Measurements from ENCODE around the gene MAP2K1.
"Not testable (repeated sequence)": the region's sequence is repeated elsewhere in the genome, so short reads cannot be mapped to it uniquely, and the experiment has no call there.

Gene MAP2K1

DNA sequence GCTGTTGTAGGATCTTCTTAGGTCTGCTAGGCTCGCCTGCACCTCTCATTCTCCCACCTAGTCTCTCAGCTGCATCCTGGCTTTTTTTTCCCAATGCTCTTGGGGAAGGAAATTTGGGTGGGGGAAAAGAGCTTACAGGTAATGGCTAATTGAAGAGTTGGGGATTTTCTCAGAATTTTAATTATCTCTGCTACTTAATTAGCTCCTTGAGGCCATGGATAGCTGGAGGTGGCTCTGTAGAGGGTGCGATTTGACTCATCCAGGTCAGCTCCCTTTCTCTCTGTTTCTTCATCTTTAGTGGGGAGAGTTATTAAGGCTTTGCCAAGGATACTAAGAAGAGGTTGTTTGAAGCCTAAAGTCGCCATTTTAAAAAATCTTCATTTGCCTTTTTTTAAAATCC is 88.3 kb downstream of the MAP2K1 start:
- DNase-seq (ENCODE audit: low read depth, low spot score): no peak

DNA sequence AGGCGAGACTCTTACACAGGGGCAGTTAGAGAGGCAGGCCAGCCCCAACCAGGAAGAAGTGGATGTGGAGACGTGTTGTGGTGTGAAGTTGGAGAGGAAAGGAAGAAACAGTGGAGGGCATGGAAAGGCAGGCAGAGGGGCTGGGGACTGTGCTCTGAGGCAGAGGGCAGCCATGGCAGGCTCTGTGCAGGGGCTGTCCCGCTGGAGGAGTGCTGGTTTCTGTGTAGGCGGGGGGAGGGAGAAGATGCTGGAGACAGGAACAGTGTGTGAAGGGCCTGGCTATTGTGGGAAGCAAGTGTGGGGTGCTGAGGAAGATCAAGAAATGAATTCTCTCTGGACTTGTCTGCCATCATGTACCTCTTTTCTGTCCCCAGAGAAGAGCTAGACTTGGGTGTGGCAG is 89.8 kb downstream of the MAP2K1 start:
- DNase-seq (ENCODE audit: low read depth, low spot score): no peak

GRCh38 chr15:66477011-66477410 is 90.3 kb downstream of the MAP2K1 start:
- DNase-seq (ENCODE audit: low read depth, low spot score): no peak

DNA sequence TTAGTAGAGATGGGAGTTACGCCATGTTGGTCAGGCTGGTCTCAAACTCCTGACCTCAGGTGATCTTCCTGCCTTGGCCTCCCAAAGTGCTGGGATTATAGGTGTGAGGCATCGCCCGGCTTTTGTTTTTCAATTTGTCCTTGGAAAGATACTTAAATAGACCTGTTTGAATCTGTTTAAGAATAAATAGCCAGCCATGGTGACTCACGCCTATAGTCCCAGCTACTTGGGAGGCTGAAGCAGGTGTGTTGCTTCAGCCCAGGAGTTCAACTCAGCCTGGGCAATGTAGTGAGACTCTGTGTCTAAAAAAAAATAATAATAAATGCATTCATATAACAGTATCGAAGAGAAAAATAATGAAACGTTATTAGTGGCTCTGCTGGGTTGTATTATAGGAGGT is 93.6 kb downstream of the MAP2K1 start:
- no peak for DNase-seq (ENCODE audit: low read depth, low spot score)

GRCh38 chr15:66481107-66481856 is 94.6 kb downstream of the MAP2K1 start:
- no peak for DNase-seq (ENCODE audit: low read depth, low spot score)

- no peak for DNase-seq (ENCODE audit: low read depth, low spot score)
Observed at GRCh38 chr15:66482539-66482938, 95.8 kb downstream of the MAP2K1 start.

DNA sequence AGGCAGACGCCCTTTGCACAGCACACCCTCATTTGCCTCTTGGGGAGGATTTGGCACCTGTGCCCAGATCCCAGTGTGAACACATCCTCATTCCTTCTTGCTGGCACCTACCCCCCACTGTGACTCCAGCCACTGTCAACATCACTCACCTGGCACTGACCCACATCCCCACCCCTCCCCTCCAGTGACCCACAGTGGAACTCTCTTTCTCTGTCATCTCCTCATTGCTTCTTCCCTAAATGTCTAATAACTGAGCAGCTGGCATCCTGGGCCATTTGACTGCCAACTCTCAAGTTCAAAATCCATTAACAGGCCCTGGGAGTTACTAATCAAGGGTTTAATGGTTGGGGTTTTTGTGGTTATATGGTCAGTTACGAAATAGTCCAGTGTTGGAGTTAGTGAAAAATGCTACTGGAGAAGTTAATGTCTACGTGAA is 96.4 kb downstream of the MAP2K1 start:
- no peak for DNase-seq (ENCODE audit: low read depth, low spot score)

DNA sequence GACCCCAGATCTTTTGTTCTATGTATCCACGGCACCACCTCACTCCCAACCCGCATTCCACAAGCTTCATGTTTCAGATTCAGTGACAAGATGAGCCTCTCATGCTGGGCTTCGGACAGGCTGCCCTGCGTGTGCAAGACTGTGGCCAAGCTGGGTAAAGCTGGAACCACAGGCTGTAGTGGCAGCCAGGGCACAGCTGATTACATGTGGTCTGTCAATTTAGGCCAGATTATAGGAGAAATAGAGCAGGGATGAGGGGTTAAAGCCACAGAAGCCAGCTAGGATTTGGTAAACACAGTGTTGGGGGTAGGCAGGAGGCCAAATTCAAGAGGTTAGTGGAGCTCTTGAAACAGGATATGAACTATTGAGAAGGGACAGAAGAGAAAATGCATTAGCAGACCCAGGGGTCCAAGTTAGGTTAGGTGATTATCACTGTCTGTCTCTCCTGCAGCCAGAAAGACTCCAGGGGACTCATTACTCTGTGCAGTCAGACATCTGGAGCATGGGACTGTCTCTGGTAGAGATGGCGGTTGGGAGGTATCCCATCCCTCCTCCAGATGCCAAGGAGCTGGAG is 97.9 kb downstream of the MAP2K1 start:
- no peak for DNase-seq (ENCODE audit: low read depth, low spot score)

DNA sequence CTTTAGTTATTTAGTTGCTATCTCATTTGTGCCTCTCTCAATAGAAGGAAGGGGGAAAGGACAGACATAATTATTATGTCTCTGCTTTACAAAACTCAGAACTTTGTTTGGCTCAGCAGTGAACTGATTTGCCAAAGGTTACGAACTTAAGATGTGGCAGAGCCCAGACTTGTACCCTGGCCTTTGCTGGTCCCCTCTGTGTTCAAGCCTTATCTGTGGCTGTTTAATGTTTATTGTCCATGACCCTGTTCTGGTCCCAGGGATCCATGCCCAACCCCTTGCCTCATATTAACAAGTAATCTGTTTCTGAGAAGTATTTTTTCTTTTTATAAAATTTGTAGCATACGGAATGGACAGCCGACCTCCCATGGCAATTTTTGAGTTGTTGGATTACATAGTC is 100.2 kb downstream of the MAP2K1 start:
- no peak for DNase-seq (ENCODE audit: low read depth, low spot score)

- DNase-seq (ENCODE audit: low read depth, low spot score): no peak
Observed at GRCh38 chr15:66488525-66488924, 101.8 kb downstream of the MAP2K1 start.

GRCh38 chr15:66489179-66489791 is 102.6 kb downstream of the MAP2K1 start:
- DNase-seq (ENCODE audit: low read depth, low spot score): no peak

DNA sequence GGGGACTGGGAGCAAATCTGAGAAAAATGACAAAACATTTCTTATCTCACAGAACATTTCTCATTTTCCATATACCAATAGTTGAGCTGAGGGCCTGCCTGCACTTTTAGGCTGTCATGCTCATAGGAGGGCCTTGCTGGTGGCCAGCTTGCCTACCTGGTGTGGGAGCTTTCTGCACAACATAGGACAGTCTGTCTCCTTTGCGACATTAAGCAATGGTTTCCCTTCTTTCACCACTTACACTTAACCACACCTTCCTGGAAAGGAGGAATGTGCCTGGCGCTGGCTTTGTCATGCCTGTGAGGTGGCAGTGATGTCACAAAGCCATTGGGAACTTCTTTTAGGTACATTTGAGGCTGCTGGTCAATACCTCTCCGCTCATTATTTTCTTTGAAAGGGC is 105.1 kb downstream of the MAP2K1 start:
- DNase-seq (ENCODE audit: low read depth, low spot score): no peak

DNA sequence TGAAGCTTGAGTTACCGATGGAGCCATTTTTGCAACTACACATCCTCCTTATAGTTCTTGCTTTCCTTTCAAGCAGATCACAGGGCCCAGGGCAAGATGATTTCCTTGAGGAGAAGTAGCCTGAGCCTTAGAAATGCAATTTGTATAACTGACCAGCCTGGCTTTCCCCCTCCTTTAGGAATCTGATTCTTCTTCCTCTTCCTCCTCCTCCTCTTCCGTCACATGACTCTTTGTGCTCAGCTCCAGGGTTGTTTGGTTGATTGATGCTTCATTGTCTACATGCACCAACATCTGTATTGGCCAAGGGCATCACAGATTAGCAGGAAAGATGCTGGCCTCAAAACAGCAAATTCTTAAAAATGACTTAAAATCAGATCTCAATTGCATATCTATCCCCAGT is 107.5 kb downstream of the MAP2K1 start:
- no peak for DNase-seq (ENCODE audit: low read depth, low spot score)

GRCh38 chr15:66496951-66497501 is 110.3 kb downstream of the MAP2K1 start:
- no peak for DNase-seq (ENCODE audit: low read depth, low spot score)

GRCh38 chr15:66497502-66498455 is 111.1 kb downstream of the MAP2K1 start, which contains the start of gene SNAPC5:
Gene SNAPC5 (minus strand): TSS chr15:66497762. CDS start chr15:66497731, 31 bp downstream.
- peak; percentile 98 for DNase-seq (ENCODE audit: low read depth, low spot score)

DNA sequence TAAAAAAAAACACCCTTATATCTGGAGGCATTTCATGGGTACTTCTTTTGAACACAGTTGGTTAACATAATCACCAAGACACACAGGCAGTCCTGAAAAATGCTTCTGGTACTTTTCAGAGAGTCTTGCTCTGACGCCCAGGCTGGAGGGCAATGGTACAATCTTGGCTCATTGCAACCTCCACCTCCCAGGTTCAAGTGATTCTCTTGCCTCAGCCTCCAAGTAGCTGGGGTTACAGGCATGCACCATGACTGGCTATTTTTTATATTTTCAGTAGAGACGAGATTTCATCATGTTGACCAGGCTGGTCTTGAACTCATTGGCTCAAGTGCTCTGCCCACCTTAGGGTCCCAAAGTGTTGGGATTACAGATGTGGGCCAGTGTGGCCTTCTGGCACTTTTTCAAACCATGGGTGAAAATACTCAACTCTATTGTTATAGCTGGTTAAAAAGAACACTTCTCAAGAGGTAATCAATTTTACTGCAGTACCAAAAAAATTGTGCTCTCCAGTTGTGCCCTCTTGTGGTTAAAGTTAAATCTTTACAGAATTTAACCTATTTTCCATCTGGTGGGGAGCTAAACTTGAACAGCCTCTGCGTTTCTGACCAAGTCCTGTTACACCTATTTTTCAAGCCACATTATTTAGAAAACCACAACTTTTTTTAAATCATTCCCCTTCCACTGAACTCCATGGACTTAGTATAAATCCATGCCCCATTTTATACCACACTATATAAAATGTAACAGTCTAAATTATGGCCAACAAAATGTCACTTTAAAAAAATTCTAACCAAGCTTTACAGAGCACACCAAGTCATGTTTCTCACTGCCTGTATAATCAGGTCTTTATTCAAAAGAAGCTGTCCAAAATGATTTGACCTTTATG is 112.0 kb downstream of the MAP2K1 start:
- no peak for DNase-seq (ENCODE audit: low read depth, low spot score)

DNA sequence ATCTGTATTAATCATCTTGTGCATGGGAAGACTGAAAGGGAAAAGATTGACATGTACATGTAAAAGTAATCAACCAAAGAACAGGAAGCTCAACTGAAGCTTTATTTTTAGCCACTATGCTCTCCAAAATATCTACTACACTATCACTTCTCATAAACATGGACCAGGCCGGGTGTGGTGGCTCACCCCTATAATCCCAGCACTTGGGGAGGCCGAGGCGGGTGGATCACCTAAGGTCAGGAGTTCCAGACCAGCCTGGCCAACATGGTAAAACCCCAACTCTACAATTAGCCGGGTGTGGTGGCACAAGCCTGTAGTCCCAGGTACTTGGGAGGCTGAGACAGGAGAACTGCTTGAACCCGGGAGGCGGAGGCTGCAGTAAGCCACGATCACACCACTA is 113.6 kb downstream of the MAP2K1 start:
- DNase-seq (ENCODE audit: low read depth, low spot score): not testable (repeated sequence)

GRCh38 chr15:66502491-66502890 is 115.8 kb downstream of the MAP2K1 start:
- no peak for DNase-seq (ENCODE audit: low read depth, low spot score)

- not testable (repeated sequence) for DNase-seq (ENCODE audit: low read depth, low spot score)
Observed at GRCh38 chr15:66503041-66503648, 116.4 kb downstream of the MAP2K1 start.

Data from activated naive CD8-positive, alpha-beta T cell treated with anti-CD3 and anti-CD28 coated beads, Interleukin-2, amount 50 U/mL, for 16 hours (primary cell).